IMR-90 (cell line): ENCODE results near the gene AGAP1. TPM values are rescaled to one million over a fixed set of nuclear protein-coding genes. Genes with fewer than 3 reads are reported as not detected.

Experiments
- ATAC-seq: fragments of 200-7000 bp; cut with Tn5 transposase; 2 replicates; pipeline ENCODE4 v1.9.1; 2020; ENCODE audit warnings: low read depth, mild to moderate bottlenecking, moderate library complexity
- BruUV-seq: library from RNA; stranded (reverse); fragments of 400-500 nt; replicated peaks from 2 replicates; lab custom pipeline; 2021; lab: Mats Ljungman, UMichigan
- CTCF ChIA-PET: fragments of 300-600 bp; formaldehyde crosslinking; extraction: SDS; loops from one replicate; lab custom pipeline; 2021; ENCODE audit warnings: antibody characterized with exemption; lab: Yijun Ruan, JAX
- POLR2A ChIA-PET: fragments of 300-600 bp; sonication (Branson Sonifier 250); formaldehyde crosslinking; loops from one replicate; lab custom pipeline; 2022; ENCODE audit warnings: antibody characterized with exemption; ENCODE audit not compliant: unreplicated experiment; lab: Charles Lee
- DNase-seq: peaks from one replicate; pipeline ENCODE4 v3.0.0; 2013
- H2AFZ ChIP-seq: replicated peaks from 2 replicates; pipeline ENCODE3; 2013; ENCODE audit warnings: low read length, mild to moderate bottlenecking; ENCODE audit not compliant: poor library complexity
- H2AK5ac ChIP-seq: 2 replicates; pipeline ENCODE4 v1.6.1; 2013; ENCODE audit warnings: low read depth, low read length, inconsistent platforms
- H2AK9ac ChIP-seq: replicated peaks from 2 replicates; pipeline ENCODE3; 2013; ENCODE audit warnings: mild to moderate bottlenecking, low read depth, low read length, moderate library complexity; ENCODE audit not compliant: poor library complexity
- H2BK120ac ChIP-seq: 2 replicates; pipeline ENCODE4 v1.6.1; 2013; ENCODE audit warnings: low read depth, low read length, inconsistent platforms
- H2BK15ac ChIP-seq: 3 replicates; pipeline ENCODE4 v1.6.1; 2013; ENCODE audit warnings: low read depth, low read length, inconsistent platforms
- H2BK20ac ChIP-seq: 2 replicates; pipeline ENCODE4 v1.6.1; 2013; ENCODE audit warnings: low read depth, mild to moderate bottlenecking, inconsistent platforms, low read length, moderate library complexity
- H2BK5ac ChIP-seq: 2 replicates; pipeline ENCODE4 v1.6.1; 2013; ENCODE audit warnings: mild to moderate bottlenecking, low read depth, low read length, inconsistent platforms; ENCODE audit not compliant: poor library complexity, severe bottlenecking
- H3K14ac ChIP-seq: replicated peaks from 2 replicates; pipeline ENCODE4 v1.6.1; 2013; ENCODE audit warnings: low read depth, low read length, inconsistent platforms
- H3K18ac ChIP-seq: 2 replicates; pipeline ENCODE4 v1.6.1; 2013; ENCODE audit warnings: low read depth, low read length, control low read depth
- H3K23ac ChIP-seq: 2 replicates; pipeline ENCODE4 v1.6.1; 2013; ENCODE audit warnings: low read depth, low read length, inconsistent platforms
- H3K27ac ChIP-seq: 2 replicates; pipeline ENCODE4 v1.5.1; 2013; ENCODE audit warnings: mild to moderate bottlenecking, control low read depth, low read length; ENCODE audit not compliant: insufficient read depth
- H3K27me3 ChIP-seq: 2 replicates; pipeline ENCODE4 v1.6.1; 2013; ENCODE audit warnings: low read length; ENCODE audit not compliant: control insufficient read depth, insufficient read depth
- H3K36me3 ChIP-seq: 2 replicates; pipeline ENCODE4 v1.6.1; 2013; ENCODE audit warnings: low read length, mixed read lengths; ENCODE audit not compliant: control insufficient read depth, insufficient read depth
- H3K4ac ChIP-seq: 2 replicates; pipeline ENCODE4 v1.6.1; 2013; ENCODE audit warnings: low read depth, low read length, inconsistent platforms
- H3K4me1 ChIP-seq: 2 replicates; pipeline ENCODE4 v1.6.1; 2013; ENCODE audit warnings: low read length, mixed read lengths; ENCODE audit not compliant: control insufficient read depth, insufficient read depth
- H3K4me2 ChIP-seq: 2 replicates; pipeline ENCODE4 v1.6.1; 2013; ENCODE audit warnings: low read depth, mild to moderate bottlenecking, control low read depth, low read length, moderate library complexity
- H3K4me3 ChIP-seq: 2 replicates; pipeline ENCODE4 v1.5.1; 2013; ENCODE audit warnings: low read depth, mild to moderate bottlenecking, control low read depth, low read length, moderate library complexity; ENCODE audit not compliant: insufficient read depth
- H3K56ac ChIP-seq: 2 replicates; pipeline ENCODE4 v1.6.1; 2013; ENCODE audit warnings: low read length, inconsistent platforms; ENCODE audit not compliant: insufficient read depth; ENCODE audit errors: extremely low read depth
- H3K79me1 ChIP-seq, 2 experiments: 2 replicates each; pipeline ENCODE4 v1.6.1; 2013; ENCODE audit warnings: low read length in 2 of 2, inconsistent platforms in 1 of 2, low read depth in 1 of 2
- H3K9ac ChIP-seq: 2 replicates; pipeline ENCODE4 v1.6.1; 2013; ENCODE audit warnings: low read depth, low read length, control low read depth
- H3K9me1 ChIP-seq: 2 replicates; pipeline ENCODE4 v1.6.1; 2013; ENCODE audit warnings: low read length, inconsistent platforms; ENCODE audit not compliant: insufficient read depth
- H3K9me3 ChIP-seq: 2 replicates; pipeline ENCODE4 v1.6.1; 2013; ENCODE audit warnings: low read length; ENCODE audit not compliant: control insufficient read depth, insufficient read depth
- H4K20me1 ChIP-seq: 2 replicates; pipeline ENCODE4 v1.6.1; 2013; ENCODE audit warnings: low read length, inconsistent platforms; ENCODE audit not compliant: insufficient read depth
- H4K5ac ChIP-seq: 2 replicates; pipeline ENCODE4 v1.6.1; 2013; ENCODE audit warnings: mild to moderate bottlenecking, low read depth, low read length, control low read depth
- H4K8ac ChIP-seq, 2 experiments: 2 replicates each; pipeline ENCODE4 v1.6.1; 2013; ENCODE audit warnings: low read depth in 2 of 2, low read length in 2 of 2, control low read depth in 1 of 2, inconsistent platforms in 1 of 2
- H4K91ac ChIP-seq: 2 replicates; pipeline ENCODE4 v1.6.1; 2013; ENCODE audit warnings: low read depth, low read length, inconsistent platforms; ENCODE audit not compliant: insufficient read depth
- CEBPB ChIP-seq: IDR thresholded peaks from 2 replicates; pipeline ENCODE4 v1.6.1; 2012; ENCODE audit warnings: low read depth, low read length, improper control_type of control experiment
- CHD1 ChIP-seq: IDR thresholded peaks from 2 replicates; pipeline ENCODE4 v1.6.1; 2012; ENCODE audit warnings: low read depth, low read length, improper control_type of control experiment
- MAFK ChIP-seq: IDR thresholded peaks from 2 replicates; pipeline ENCODE4 v1.6.1; 2012; ENCODE audit warnings: low read depth, low read length, improper control_type of control experiment
- NFE2L2 ChIP-seq: fragments of 150-350 bp; IDR thresholded peaks from 2 replicates; pipeline ENCODE4 v1.6.1; 2016; ENCODE audit warnings: low read depth, mild to moderate bottlenecking, low read length
- POLR2A ChIP-seq: IDR thresholded peaks from 2 replicates; pipeline ENCODE4 v1.6.1; 2012; ENCODE audit warnings: mild to moderate bottlenecking, low read depth, low read length
- RAD21 ChIP-seq: IDR thresholded peaks from 2 replicates; pipeline ENCODE4 v1.6.1; 2012; ENCODE audit warnings: low read length, improper control_type of control experiment
- RCOR1 ChIP-seq: IDR thresholded peaks from 2 replicates; pipeline ENCODE4 v1.6.1; 2012; ENCODE audit warnings: mild to moderate bottlenecking, low read length, improper control_type of control experiment; ENCODE audit not compliant: insufficient replicate concordance
- RFX5 ChIP-seq: IDR thresholded peaks from 2 replicates; pipeline ENCODE4 v1.8.0; 2012; ENCODE audit warnings: low read depth, mild to moderate bottlenecking, low read length, moderate library complexity
- SMC3 ChIP-seq: fragments of 150-350 bp; IDR thresholded peaks from 2 replicates; pipeline ENCODE4 v1.6.1; 2016; ENCODE audit warnings: low read depth, mild to moderate bottlenecking, antibody characterized with exemption, low read length, moderate library complexity
- whole genome bisulfite sequencing, 2 experiments: methylation state at CpG; one replicate each; pipeline versions ENCODE4 v1.1.5 to v1.1.7; 2013; ENCODE audit warnings: missing lambda C conversion rate in 2 of 2; ENCODE audit not compliant: insufficient read length in 1 of 2; ENCODE audit errors: extremely low coverage in 2 of 2; 5-methylcytosine and 5-hydroxymethylcytosine counted together
- dilution Hi-C: fragments of 300-500 bp; cut with HindIII; formaldehyde crosslinking; loops from one replicate; pipeline ENCODE4 v1.14.3; 2018; ENCODE audit warnings: low sequenced_read_pairs; ENCODE audit not compliant: unreplicated experiment
- in situ Hi-C: fragments of 300-500 bp; cut with MboI; formaldehyde crosslinking; loops from 3 replicates; pipeline ENCODE4 v1.14.3; 2019; ENCODE audit warnings: low sequenced_read_pairs, inconsistent platforms, mixed read lengths
- intact Hi-C: fragments of 100-400 bp; cut with micrococcal nuclease; formaldehyde crosslinking; loops from 2 replicates; pipeline ENCODE4 v1.10.0; 2022
- polyA plus RNA-seq, 3 experiments: library from polyadenylated mRNA; depleted of rRNA; stranded (reverse); fragments of >200 nt; gene quantifications; 2 replicates each; pipeline ENCODE4 v1.2.3, GENCODE V29; 2012; ENCODE audit warnings: low replicate concordance in 1 of 3
- total RNA-seq: library from RNA; depleted of rRNA; stranded (reverse); fragments of >200 nt; gene quantifications from 2 replicates; pipeline ENCODE4 v1.2.3, GENCODE V29; 2012
- TF ChIP-seq, protein P1 (sequence below): fragments of 150-350 bp; IDR thresholded peaks from 2 replicates; pipeline ENCODE4 v1.6.1; 2016; ENCODE audit warnings: low read depth, mild to moderate bottlenecking, low read length, moderate library complexity, borderline replicate concordance
- TF ChIP-seq, protein P2 (sequence below): fragments of 150-350 bp; IDR thresholded peaks from 2 replicates; pipeline ENCODE4 v1.6.1; 2017; ENCODE audit warnings: mild to moderate bottlenecking, antibody characterized with exemption, low read length, low read depth
- TF ChIP-seq, protein P3 (sequence below): conservative IDR thresholded peaks from 2 replicates; pipeline ENCODE4 v1.5.1; 2012; ENCODE audit warnings: mild to moderate bottlenecking, low read depth, low read length, improper control_type of control experiment

AGAP1 gene
- total and polyA plus RNA-seq, 2 of the 4 experiments (the other 2 are of a cell fraction) = 15.1 to 16.4 TPM

DNA sequence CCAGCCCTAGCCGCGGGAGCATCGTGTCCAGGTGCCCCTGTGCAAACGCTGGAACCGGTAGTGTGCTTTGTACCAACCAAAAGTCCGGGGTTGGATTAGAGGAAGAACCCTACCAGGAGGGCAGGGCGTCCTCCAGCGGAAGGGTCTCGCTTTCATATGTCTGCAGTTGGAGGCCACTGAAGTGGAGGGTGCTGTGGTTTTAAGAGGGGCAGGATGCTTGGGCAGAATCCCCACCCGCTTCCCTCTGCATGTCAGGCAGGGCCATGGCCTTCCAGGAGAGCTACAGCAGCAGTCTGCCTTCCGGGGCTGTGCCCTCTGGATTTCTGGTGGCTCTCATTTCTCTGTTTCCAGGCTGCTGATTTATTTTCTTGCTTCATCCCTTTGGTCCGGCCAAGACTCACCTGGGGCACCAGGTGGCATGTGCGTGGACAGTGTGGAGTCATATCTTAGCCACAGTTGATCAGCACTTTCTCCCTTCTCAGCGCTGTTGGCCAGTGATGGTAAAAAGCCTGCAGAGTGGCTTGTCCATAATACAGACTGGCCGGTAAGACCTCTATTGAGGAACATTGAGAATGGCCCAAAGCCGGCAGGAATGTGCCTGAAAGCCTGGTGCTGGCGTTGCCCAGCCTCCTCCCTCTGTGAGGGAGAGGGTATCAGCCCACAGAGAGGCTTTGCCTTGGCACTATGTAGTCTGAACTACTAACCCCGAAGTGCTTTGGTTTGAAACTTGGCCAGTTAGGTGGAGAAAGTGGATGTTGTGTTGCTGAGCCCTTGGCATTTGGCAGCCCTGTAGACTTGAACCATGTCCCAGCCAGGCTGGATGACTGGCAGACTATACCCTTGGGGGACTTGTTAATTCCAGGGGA is 1.8 kb downstream of the AGAP1 start (continued):
- no peak for TF ChIP-seq CHD1
- no peak for TF ChIP-seq SMC3

DNA sequence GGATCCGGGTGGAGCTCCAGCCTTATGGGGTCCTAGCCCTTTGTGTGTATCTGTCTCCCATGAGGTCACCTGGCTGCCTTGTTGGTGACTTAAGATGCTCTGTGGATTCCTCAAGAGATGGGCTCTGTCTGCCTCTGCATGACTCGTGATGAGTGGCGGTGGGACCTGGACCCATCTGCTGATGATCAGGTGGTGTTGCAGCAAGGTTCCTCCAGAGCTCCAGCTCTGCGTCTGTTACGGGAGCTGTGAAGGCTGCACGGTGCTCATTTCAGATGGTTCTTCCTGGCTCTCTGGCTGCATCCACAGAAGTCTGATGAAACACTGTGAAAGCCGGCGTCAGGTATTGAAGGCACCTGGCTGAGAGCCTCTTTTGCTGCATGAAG is 2.4 kb downstream of the AGAP1 start:
- no peak overlapping the region for H3K9ac ChIP-seq
- H3K4ac ChIP-seq = 0 out of 2 replicates have a peak overlapping the region, but pooled peaks have one; percentile 10
- POLR2A ChIA-PET = no interaction called here
- no peak overlapping the region for H3K56ac ChIP-seq
- no peaks in the 10 kb centered on the region for H3K9me3 ChIP-seq
- H3K79me1 ChIP-seq = peaks cover 34 to 57% of the 10 kb centered on the region in 2 experiments
- BruUV-seq = no TSS peak
- no peak overlapping the region for H2AK9ac ChIP-seq
- peaks cover 16% of the 10 kb centered on the region for H3K9me1 ChIP-seq
- H3K4me2 ChIP-seq = peak overlapping the region; percentile 31; the same call in 1 of the 2 replicates
- H3K4me1 ChIP-seq = peaks cover 13% of the 10 kb centered on the region
- H4K20me1 ChIP-seq = peaks cover 51% of the 10 kb centered on the region
- H3K23ac ChIP-seq = no peak overlapping the region
- in situ Hi-C loops = no loop called here
- DNase-seq (peak; percentile 62), ATAC-seq (no peak)
- H4K8ac ChIP-seq = no peak overlapping the region
- H3K27ac ChIP-seq = no peak overlapping the region
- H2AFZ ChIP-seq = peak overlapping the region; percentile 18
- no peak overlapping the region for H3K18ac ChIP-seq
- H4K5ac ChIP-seq = no peak overlapping the region
- no peak overlapping the region for H2BK120ac ChIP-seq
- CTCF ChIA-PET = no interaction called here
- no peaks in the 10 kb centered on the region for H3K36me3 ChIP-seq
- peak overlapping the region; percentile 27 for H3K14ac ChIP-seq
- intact Hi-C loops = no loop called here
- dilution Hi-C loops = no loop called here
- H2BK15ac ChIP-seq = no peak overlapping the region
- H3K27me3 ChIP-seq = no peaks in the 10 kb centered on the region
- no peak overlapping the region for H2BK20ac ChIP-seq
- 100% methylated on average over 4 of the region's 8 CpGs; no CpG with 5 or more reads in 1 of the 2 experiments for WGBS, 2 experiments
- no peak overlapping the region for H2BK5ac ChIP-seq
- H4K91ac ChIP-seq = no peak overlapping the region; the same call in 1 of the 2 replicates
- no peak overlapping the region for H3K4me3 ChIP-seq
- H2AK5ac ChIP-seq = peak overlapping the region; percentile 37; the same call in 1 of the 2 replicates
- TF ChIP-seq, protein P1, sequence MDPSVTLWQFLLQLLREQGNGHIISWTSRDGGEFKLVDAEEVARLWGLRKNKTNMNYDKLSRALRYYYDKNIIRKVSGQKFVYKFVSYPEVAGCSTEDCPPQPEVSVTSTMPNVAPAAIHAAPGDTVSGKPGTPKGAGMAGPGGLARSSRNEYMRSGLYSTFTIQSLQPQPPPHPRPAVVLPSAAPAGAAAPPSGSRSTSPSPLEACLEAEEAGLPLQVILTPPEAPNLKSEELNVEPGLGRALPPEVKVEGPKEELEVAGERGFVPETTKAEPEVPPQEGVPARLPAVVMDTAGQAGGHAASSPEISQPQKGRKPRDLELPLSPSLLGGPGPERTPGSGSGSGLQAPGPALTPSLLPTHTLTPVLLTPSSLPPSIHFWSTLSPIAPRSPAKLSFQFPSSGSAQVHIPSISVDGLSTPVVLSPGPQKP = no peak
- TF ChIP-seq SMC3 = no peak
- TF ChIP-seq POLR2A = no peak
- TF ChIP-seq, protein P2, sequence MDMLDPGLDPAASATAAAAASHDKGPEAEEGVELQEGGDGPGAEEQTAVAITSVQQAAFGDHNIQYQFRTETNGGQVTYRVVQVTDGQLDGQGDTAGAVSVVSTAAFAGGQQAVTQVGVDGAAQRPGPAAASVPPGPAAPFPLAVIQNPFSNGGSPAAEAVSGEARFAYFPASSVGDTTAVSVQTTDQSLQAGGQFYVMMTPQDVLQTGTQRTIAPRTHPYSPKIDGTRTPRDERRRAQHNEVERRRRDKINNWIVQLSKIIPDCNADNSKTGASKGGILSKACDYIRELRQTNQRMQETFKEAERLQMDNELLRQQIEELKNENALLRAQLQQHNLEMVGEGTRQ = 0 out of 2 replicates have a peak, but pooled peaks have one; percentile 13
- TF ChIP-seq RCOR1 = no peak
- TF ChIP-seq CEBPB = peak; percentile 41; the same call in 1 of the 2 replicates
- no peak for TF ChIP-seq NFE2L2
- TF ChIP-seq RFX5 = no peak
- TF ChIP-seq MAFK = no peak
- TF ChIP-seq, protein P3, sequence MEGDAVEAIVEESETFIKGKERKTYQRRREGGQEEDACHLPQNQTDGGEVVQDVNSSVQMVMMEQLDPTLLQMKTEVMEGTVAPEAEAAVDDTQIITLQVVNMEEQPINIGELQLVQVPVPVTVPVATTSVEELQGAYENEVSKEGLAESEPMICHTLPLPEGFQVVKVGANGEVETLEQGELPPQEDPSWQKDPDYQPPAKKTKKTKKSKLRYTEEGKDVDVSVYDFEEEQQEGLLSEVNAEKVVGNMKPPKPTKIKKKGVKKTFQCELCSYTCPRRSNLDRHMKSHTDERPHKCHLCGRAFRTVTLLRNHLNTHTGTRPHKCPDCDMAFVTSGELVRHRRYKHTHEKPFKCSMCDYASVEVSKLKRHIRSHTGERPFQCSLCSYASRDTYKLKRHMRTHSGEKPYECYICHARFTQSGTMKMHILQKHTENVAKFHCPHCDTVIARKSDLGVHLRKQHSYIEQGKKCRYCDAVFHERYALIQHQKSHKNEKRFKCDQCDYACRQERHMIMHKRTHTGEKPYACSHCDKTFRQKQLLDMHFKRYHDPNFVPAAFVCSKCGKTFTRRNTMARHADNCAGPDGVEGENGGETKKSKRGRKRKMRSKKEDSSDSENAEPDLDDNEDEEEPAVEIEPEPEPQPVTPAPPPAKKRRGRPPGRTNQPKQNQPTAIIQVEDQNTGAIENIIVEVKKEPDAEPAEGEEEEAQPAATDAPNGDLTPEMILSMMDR = no peak
- TF ChIP-seq RAD21 = no peak
